Measurements from ENCODE around the gene ZBTB16.

GRCh38 chr11:114288136-114288535 lies 228.6 kb downstream of the ZBTB16 start:
- no peak for TF ChIP-seq CTCF (IDR thresholded peaks at IDR 0.05)
- TF ChIP-seq POLR2A (IDR thresholded peaks at IDR 0.05), result no peak

Measured in esophagus squamous epithelium (tissue), 4 donors.